Keratinocyte (primary cell): ENCODE data around the gene ICAM2. TPM values are rescaled to one million over a fixed set of nuclear protein-coding genes. Genes with fewer than 3 reads are reported as not detected.

Source experiments
- DNase-seq: peaks from one replicate; pipeline ENCODE4 v3.0.0-alpha.2; 2011; ENCODE audit warnings: low read depth, missing footprints, low spot score
- FAIRE-seq: peaks from 2 replicates; lab custom pipeline; 2011; peaks lifted over from hg19 to GRCh38; lab: Jason Lieb, UNC
- H2AFZ ChIP-seq: 2 replicates; pipeline ENCODE4 v1.6.0; 2012; ENCODE audit warnings: low read length, control low read depth, inconsistent platforms; ENCODE audit not compliant: control insufficient read depth
- H3K27ac ChIP-seq: 2 replicates; pipeline ENCODE4 v1.5.1; 2011; ENCODE audit warnings: low read length; ENCODE audit not compliant: control insufficient read depth, insufficient read depth
- H3K27me3 ChIP-seq: 3 replicates; pipeline ENCODE4 v1.6.0; 2011; ENCODE audit warnings: low read length; ENCODE audit not compliant: control insufficient read depth, insufficient read depth; ENCODE audit errors: extremely low read depth
- H3K36me3 ChIP-seq, 2 experiments: 2 replicates in 1 of 2; 3 replicates in 1 of 2; pipeline ENCODE4 v1.5.1; 2011; ENCODE audit warnings: low read length in 2 of 2, mild to moderate bottlenecking in 1 of 2; ENCODE audit not compliant: control insufficient read depth in 2 of 2, insufficient read depth in 2 of 2; ENCODE audit errors: extremely low read depth in 1 of 2
- H3K4me1 ChIP-seq: 3 replicates; pipeline ENCODE4 v1.5.1; 2011; ENCODE audit warnings: low read length; ENCODE audit not compliant: control insufficient read depth, insufficient read depth; ENCODE audit errors: extremely low read depth
- H3K4me2 ChIP-seq: 3 replicates; pipeline ENCODE4 v1.6.0; 2011; ENCODE audit warnings: low read depth, low read length; ENCODE audit not compliant: control insufficient read depth, insufficient read depth; ENCODE audit errors: extremely low read depth
- H3K4me3 ChIP-seq, 3 experiments: fragments of 200-600 bp in 1 of 3; sonication (generic) in 1 of 3; 2 replicates in 2 of 3; 3 replicates in 1 of 3; pipeline ENCODE4 v1.5.1; 2011 to 2016; ENCODE audit warnings: low read length in 3 of 3, mild to moderate bottlenecking in 3 of 3, control low read depth in 2 of 3, inconsistent platforms in 1 of 3, low read depth in 1 of 3, mixed read lengths in 1 of 3, mixed run types in 1 of 3, moderate library complexity in 1 of 3; ENCODE audit not compliant: control insufficient read depth in 2 of 3, insufficient read depth in 2 of 3; ENCODE audit errors: extremely low read depth in 1 of 3
- H3K79me2 ChIP-seq: 2 replicates; pipeline ENCODE4 v1.6.0; 2012; ENCODE audit warnings: low read length; ENCODE audit not compliant: control insufficient read depth, insufficient read depth
- H3K9ac ChIP-seq: 3 replicates; pipeline ENCODE4 v1.6.0; 2011; ENCODE audit warnings: low read length; ENCODE audit not compliant: control insufficient read depth, insufficient read depth; ENCODE audit errors: extremely low read depth
- H3K9me1 ChIP-seq: 3 replicates; pipeline ENCODE4 v1.6.0; 2011; ENCODE audit warnings: low read length; ENCODE audit not compliant: control insufficient read depth, insufficient read depth; ENCODE audit errors: extremely low read depth
- H3K9me3 ChIP-seq: 2 replicates; pipeline ENCODE4 v1.5.1; 2012; ENCODE audit warnings: low read depth, low read length; ENCODE audit not compliant: control insufficient read depth
- H4K20me1 ChIP-seq: 3 replicates; pipeline ENCODE4 v1.6.0; 2011; ENCODE audit warnings: low read length; ENCODE audit not compliant: control insufficient read depth, insufficient read depth; ENCODE audit errors: extremely low read depth
- CTCF ChIP-seq, 3 experiments: IDR thresholded peaks in 1 of 3; conservative IDR thresholded peaks in 1 of 3; optimal IDR thresholded peaks in 1 of 3; 2 replicates in 2 of 3; 3 replicates in 1 of 3; pipeline versions ENCODE3 to v1.5.1; 2011; ENCODE audit warnings: low read length in 3 of 3, mild to moderate bottlenecking in 3 of 3, moderate library complexity in 2 of 3, control low read depth in 1 of 3, inconsistent platforms in 1 of 3; ENCODE audit not compliant: insufficient read depth in 2 of 3; ENCODE audit errors: extremely low read depth in 1 of 3
- EZH2 ChIP-seq: IDR thresholded peaks from one replicate; pipeline ENCODE4 v1.6.1; 2012; ENCODE audit warnings: inconsistent platforms, mild to moderate bottlenecking, low read length, moderate library complexity
- dilution Hi-C: fragments of 300-500 bp; cut with MboI; formaldehyde crosslinking; loops from one replicate; pipeline ENCODE4 v1.7.0; 2020; ENCODE audit warnings: low sequenced_read_pairs; ENCODE audit not compliant: extremely low pct_ligation_motif_present
- polyA plus RNA-seq, 5 experiments: library from polyadenylated mRNA; depleted of rRNA in 3 of 5; stranded (reverse) in 3 of 5; stranded (forward) in 1 of 5; unstranded in 1 of 5; fragments of >200 nt; gene quantifications; 1 replicate in 1 of 5; 2 replicates in 3 of 5; 3 replicates in 1 of 5; pipeline versions ENCODE4 v1.2.1 to v1.2.3, GENCODE V29; 2011 to 2012; ENCODE audit warnings: missing spikeins in 2 of 5, low read depth in 1 of 5, low replicate concordance in 1 of 5

ICAM2 gene
- polyA plus RNA-seq, 1 donor (not counting 4 experiments of a cell fraction or from before 2014, with no cell fraction given): 0.09 TPM

GRCh38 chr17:64045176-64045575 is 24.7 kb upstream of the ICAM2 start:
- TF ChIP-seq CTCF (optimal IDR thresholded peaks at IDR 0.05 in 1 of 3, IDR thresholded peaks at IDR 0.05 in 1 of 3, conservative IDR thresholded peaks at IDR 0.05 in 1 of 3; ENCODE audit: extremely low read depth in 1 of 3, insufficient read depth in 2 of 3, low read length in 3 of 3) (no peak), EZH2 (no peak)
- Histone ChIP-seq H3K9me1 (no peaks in the 10 kb centered on the region), H3K4me2 (no peak overlapping the region), H3K36me3 (peaks cover 23 to 51% of the 10 kb centered on the region in 2 experiments), H3K79me2 (no peaks in the 10 kb centered on the region), H3K4me3 (no peak overlapping the region), H2AFZ (no peak overlapping the region), H3K27ac (no peak overlapping the region), H3K4me1 (no peaks in the 10 kb centered on the region), H3K9me3 (no peaks in the 10 kb centered on the region), H4K20me1 (no peaks in the 10 kb centered on the region), H3K27me3 (no peaks in the 10 kb centered on the region), H3K9ac (no peak overlapping the region)
- DNase-seq (no peak), FAIRE-seq (no peak)
- dilution Hi-C loops: no loop called here

GRCh38 chr17:64042700-64043485 is 22.5 kb upstream of the ICAM2 start:
- Histone ChIP-seq H3K9me1 (no peaks in the 10 kb centered on the region), H3K27ac (no peak overlapping the region), H3K4me3 (no peak overlapping the region), H2AFZ (no peak overlapping the region), H3K4me1 (no peaks in the 10 kb centered on the region), H3K27me3 (no peaks in the 10 kb centered on the region), H3K36me3 (peaks cover 17 to 44% of the 10 kb centered on the region in 2 experiments), H3K4me2 (no peak overlapping the region), H3K9me3 (no peaks in the 10 kb centered on the region), H3K79me2 (no peaks in the 10 kb centered on the region), H4K20me1 (no peaks in the 10 kb centered on the region), H3K9ac (no peak overlapping the region)
- TF ChIP-seq EZH2 (no peak), CTCF (optimal IDR thresholded peaks at IDR 0.05 in 1 of 3, IDR thresholded peaks at IDR 0.05 in 1 of 3, conservative IDR thresholded peaks at IDR 0.05 in 1 of 3; ENCODE audit: extremely low read depth in 1 of 3, insufficient read depth in 2 of 3, low read length in 3 of 3) (no peak)
- dilution Hi-C loops: no loop called here
- FAIRE-seq (no peak), DNase-seq (no peak)
